NB4 (cell line): ENCODE results near the gene COL17A1.

Source experiments
- DNase-seq: peaks from one replicate; pipeline ENCODE4 v3.0.0; 2010; ENCODE audit warnings: low read depth
- H3K4me3 ChIP-seq: one replicate; pipeline ENCODE4 v1.5.1; 2011; ENCODE audit warnings: mild to moderate bottlenecking, low read depth, low read length, moderate library complexity
- CTCF ChIP-seq: IDR thresholded peaks from one replicate; pipeline ENCODE4 v1.5.1; 2012; ENCODE audit warnings: low read depth, low read length
- MAX ChIP-seq: IDR thresholded peaks from 2 replicates; pipeline ENCODE4 v1.6.1; 2011; ENCODE audit warnings: low read depth, low read length
- MYC ChIP-seq: IDR thresholded peaks from 2 replicates; pipeline ENCODE4 v1.6.1; 2011; ENCODE audit warnings: low read depth, low read length
- POLR2A ChIP-seq: IDR thresholded peaks from 2 replicates; pipeline ENCODE4 v1.6.1; 2011; ENCODE audit warnings: mild to moderate bottlenecking; ENCODE audit not compliant: insufficient read length; ENCODE audit errors: extremely low read depth

Gene COL17A1

GRCh38 chr10:104067525-104067924 is 18.2 kb downstream of the COL17A1 start:
- no peak for TF ChIP-seq CTCF
- TF ChIP-seq MYC = no peak
- no peak for TF ChIP-seq POLR2A
- TF ChIP-seq MAX = no peak
- H3K4me3 ChIP-seq = no peak overlapping the region
- DNase-seq = no peak

GRCh38 chr10:104066945-104067344 is 18.7 kb downstream of the COL17A1 start:
- H3K4me3 ChIP-seq = no peak overlapping the region
- no peak for DNase-seq
- TF ChIP-seq CTCF (no peak), POLR2A (no peak), MAX (no peak), MYC (no peak)

GRCh38 chr10:104065748-104066147 is 19.9 kb downstream of the COL17A1 start:
- no peak overlapping the region for H3K4me3 ChIP-seq
- no peak for TF ChIP-seq CTCF
- DNase-seq = no peak

- DNase-seq = no peak
- no peak overlapping the region for H3K4me3 ChIP-seq
- TF ChIP-seq CTCF (no peak), MAX (no peak), MYC (no peak), POLR2A (no peak)
Observed at GRCh38 chr10:104061196-104061595, 24.5 kb downstream of the COL17A1 start.

- H3K4me3 ChIP-seq = no peak overlapping the region
- TF ChIP-seq MAX (no peak), POLR2A (no peak), CTCF (no peak), MYC (no peak)
- no peak for DNase-seq
Observed at GRCh38 chr10:104059364-104059763, 26.3 kb downstream of the COL17A1 start.

- no peak for TF ChIP-seq MAX
- TF ChIP-seq POLR2A = no peak
- TF ChIP-seq MYC = no peak
- TF ChIP-seq CTCF = no peak
- DNase-seq = no peak
- H3K4me3 ChIP-seq = no peak overlapping the region
Observed at GRCh38 chr10:104057717-104058116, 28.0 kb downstream of the COL17A1 start.
